Stimulated activated CD8-positive, alpha-beta memory T cell treated with anti-CD3 and anti-CD28 coated beads, Interleukin-2, amount 100 ng/mL, for 1 hour (primary cell): ENCODE measurements around the gene TRAFD1.

Source experiments
- DNase-seq, 2 donors: peaks; one replicate each; pipeline ENCODE4 v3.0.0-alpha.2; 2020; ENCODE audit warnings: low read depth in 2 of 2

The TRAFD1 gene

GRCh38 chr12:112116232-112117060 is 8.9 kb upstream of the TRAFD1 start:
- no peak for DNase-seq

DNA sequence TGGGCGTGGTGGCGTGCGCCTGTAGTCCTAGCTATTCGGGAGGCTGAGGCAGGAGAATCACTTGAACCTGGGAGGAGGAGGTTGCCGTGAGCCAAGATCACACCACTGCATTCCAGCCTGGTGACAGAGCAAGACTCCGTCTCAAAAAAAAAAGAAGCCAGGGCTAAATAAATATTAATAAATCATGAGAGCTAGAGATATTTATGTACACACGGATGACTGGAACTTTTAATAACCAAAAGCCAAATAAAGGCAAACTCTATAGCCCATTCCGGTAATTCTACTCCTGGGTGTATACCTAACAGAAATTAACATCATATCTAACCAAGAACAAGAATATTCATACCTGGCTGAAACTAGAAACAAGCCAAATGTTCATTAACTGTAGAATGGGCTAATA is 7.7 kb upstream of the TRAFD1 start:
- no peak for DNase-seq

- DNase-seq, result no peak
These were observed 3.4 kb upstream of the TRAFD1 start for GRCh38 chr12:112121780-112122565.

GRCh38 chr12:112122823-112123690 is 2.3 kb upstream of the TRAFD1 start:
- no peak for DNase-seq

DNA sequence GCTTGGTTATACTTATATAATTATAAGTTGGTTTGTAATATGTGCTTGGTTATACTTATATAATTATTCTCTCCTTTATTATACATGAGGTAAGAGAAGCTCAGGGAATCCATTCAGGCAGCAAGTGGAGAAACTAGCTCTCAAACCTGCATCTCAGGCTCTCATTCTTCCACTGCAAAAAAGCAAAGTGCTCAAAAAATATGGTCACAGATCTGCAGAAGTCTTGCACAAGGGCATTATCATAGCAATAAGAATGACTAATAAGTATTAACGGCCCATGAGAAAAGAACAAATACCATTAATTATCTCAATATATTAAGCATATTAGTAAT is 476 bp upstream of the TRAFD1 start:
- DNase-seq, result no peak

- no peak for DNase-seq
These were observed 659 bp downstream of the TRAFD1 start for GRCh38 chr12:112126000-112126438.

GRCh38 chr12:112126911-112127310 is 1.6 kb downstream of the TRAFD1 start:
- no peak for DNase-seq

- no peak for DNase-seq
These were observed 5.2 kb downstream of the TRAFD1 start for GRCh38 chr12:112130441-112130998.

DNA sequence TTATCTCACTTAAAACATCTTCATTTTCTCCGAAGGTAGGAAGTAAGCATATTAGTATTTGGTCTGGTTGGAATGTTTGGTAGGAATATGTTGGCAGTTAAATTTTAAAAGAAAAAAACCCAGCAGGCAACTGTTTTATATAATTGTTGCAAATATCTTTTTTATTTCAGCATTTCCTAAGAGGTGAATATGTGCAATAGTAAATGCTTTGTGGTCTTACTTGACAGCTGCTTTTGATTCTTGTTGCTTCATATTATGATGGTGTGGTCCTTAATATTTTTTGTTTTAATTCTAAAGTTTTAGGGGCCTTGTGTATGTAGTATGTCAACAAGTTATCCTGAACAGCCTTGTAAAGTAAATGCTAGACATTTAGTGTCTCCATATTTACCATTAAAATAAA is 6.3 kb downstream of the TRAFD1 start:
- DNase-seq, result no peak

DNA sequence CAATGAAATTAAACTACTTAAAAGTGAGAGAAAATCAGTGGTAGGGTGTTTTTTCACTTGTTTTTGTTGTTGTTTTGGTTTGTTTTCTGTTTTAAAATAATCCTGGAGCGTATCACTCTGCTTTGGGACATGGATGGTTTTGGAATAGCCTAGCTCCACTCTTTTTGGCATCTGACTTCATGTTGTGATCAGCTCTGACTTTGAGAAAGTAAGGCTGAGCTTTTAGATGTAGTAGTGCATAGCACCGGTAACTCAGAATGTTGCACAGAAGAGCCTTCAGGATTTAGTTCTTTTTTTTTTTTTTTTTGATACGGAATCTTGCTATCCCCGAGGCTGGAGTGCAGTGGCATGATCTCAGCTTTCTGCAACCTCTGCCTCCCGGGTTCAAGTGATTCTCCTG is 8.1 kb downstream of the TRAFD1 start:
- DNase-seq, result no peak

DNA sequence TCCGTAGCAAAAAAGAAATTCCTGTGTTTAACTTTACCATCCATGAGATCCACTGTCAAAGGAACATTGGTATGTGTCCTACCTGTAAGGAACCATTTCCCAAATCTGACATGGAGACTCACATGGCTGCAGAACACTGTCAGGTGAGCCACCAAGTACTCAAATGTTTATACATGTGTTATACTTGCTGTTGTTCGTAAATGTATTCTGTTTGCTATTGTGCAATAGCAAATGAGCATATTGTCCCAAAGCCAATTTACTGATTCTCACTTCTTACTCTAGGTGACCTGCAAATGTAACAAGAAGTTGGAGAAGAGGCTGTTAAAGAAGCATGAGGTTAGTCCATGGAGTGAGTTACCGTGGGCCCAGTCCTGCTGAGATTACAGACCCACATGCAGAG is 9.4 kb downstream of the TRAFD1 start:
- DNase-seq, result no peak

DNA sequence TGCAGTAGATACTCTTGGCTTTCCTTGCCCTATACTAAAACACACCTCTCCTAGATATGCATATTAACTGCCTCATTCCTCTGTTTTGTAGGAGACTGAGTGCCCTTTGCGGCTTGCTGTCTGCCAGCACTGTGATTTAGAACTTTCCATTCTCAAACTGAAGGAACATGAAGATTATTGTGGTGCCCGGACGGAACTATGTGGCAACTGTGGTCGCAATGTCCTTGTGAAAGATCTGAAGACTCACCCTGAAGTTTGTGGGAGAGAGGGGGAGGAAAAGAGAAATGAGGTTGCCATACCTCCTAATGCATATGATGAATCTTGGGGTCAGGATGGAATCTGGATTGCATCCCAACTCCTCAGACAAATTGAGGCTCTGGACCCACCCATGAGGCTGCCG is 15.4 kb downstream of the TRAFD1 start:
- DNase-seq, result no peak

DNA sequence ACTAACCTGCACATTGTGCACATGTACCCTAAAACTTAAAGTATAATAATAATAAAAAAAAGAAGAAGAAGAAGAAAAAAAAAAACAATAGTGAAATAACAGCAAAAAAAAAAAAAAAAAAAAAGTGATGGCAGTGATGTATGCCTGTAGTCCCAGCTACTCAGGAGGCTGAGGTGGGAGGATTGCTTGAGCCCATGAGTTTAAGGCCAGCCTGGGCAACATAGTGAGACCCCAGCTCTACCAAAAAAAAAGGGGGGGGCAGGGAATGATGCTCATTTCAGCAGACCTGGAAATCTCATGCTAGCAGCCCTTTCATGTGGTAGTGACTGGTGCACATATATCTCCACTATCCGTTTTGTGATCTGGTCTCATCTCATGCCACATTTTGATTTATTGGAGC is 20.8 kb downstream of the TRAFD1 start:
- no peak for DNase-seq

DNA sequence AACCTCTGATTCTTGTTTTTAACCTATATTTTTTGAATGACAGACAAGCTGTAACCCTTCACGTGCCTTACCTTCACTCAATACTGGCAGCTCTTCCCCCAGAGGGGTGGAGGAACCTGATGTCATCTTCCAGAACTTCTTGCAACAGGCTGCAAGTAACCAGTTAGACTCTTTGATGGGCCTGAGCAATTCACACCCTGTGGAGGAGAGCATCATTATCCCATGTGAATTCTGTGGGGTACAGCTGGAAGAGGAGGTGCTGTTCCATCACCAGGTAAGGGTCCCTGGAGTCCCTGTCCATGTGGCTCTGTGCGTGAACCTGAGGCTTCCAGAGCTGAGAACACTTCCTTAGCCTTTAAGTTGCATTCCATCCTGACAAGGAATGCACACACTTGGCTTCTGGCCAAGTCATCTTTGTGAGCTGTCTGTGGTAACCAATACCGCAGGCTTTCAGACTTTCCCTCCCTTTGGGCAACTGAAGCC is 22.7 kb downstream of the TRAFD1 start:
- no peak for DNase-seq

DNA sequence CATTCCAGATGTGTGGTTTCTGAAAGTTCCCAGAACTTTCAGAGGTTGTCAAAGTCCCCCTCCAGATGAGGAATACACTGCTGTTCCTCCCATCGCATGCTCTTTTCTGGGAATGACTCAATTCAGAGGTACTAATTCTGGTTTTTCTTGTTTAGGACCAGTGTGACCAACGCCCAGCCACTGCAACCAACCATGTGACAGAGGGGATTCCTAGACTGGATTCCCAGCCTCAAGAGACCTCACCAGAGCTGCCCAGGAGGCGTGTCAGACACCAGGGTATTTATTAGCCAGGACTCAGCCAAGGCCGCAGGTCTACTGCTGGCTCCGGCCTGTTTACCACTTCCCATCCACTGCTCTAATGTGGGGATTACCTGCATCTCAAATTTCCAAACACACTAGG is 24.2 kb downstream of the TRAFD1 start:
- no peak for DNase-seq

DNA sequence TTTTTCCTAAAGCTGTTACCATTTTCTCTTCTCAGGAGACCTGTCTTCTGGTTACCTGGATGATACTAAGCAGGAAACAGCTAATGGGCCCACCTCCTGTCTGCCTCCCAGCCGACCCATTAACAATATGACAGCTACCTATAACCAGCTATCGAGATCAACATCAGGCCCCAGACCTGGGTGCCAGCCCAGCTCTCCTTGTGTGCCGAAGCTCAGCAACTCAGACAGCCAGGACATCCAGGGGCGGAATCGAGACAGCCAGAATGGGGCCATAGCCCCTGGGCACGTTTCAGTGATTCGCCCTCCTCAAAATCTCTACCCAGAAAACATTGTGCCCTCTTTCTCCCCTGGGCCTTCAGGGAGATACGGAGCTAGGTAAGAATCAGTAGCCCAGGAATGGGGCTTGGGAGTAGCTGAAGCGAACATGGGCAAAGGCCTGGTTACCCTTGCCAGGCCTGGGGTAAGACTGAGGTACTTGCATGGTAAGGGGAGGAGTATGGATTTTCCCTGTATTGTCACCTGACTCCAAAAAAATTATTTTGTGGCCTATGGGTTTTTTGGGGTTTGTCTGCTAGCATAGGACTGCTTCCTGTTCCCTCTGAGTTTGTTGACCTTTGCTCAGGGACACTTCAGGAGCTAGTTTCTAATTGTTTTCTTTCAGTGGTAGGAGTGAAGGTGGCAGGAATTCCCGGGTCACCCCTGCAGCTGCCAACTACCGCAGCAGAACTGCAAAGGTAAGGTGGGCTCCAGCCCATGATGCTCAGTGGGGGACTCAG is 26.6 kb downstream of the TRAFD1 start:
- no peak for DNase-seq

DNA sequence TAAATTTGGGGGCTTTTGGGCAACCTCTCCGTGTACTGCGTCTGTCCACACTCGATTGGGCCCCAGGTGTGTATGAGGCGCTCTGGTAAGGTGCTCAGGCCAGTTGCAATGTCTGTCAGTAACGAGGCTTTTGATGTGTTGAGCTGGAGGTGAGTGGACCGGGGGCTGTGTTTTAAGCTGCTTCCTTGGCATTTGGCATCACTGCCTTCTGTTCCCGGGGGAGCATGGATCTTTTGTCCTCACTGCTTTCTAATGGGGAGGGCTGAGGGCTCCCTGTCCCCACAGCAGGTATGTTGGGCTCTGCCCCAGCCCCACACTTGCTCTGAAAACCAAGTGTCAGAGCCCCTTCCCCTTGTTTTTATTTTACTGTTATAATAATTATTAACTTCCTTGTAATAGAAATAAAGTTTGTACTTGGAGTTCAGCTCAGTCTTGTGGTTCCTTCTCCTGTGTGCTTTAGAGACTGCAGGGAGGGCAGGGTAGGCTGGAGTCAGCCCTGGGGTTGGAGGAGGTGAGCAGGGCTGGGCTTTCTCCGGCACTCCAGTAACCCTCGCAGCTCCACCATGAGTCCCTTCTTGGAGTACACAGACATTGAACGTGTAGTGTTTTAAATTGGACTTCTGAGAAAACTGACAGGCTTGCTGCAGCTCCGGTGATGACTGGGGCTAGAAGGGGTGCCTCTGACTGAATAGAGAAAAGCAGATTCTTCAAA is 28.0 kb downstream of the TRAFD1 start:
- no peak for DNase-seq

GRCh38 chr12:112153893-112154219 is 28.5 kb downstream of the TRAFD1 start:
- DNase-seq, result no peak

DNA sequence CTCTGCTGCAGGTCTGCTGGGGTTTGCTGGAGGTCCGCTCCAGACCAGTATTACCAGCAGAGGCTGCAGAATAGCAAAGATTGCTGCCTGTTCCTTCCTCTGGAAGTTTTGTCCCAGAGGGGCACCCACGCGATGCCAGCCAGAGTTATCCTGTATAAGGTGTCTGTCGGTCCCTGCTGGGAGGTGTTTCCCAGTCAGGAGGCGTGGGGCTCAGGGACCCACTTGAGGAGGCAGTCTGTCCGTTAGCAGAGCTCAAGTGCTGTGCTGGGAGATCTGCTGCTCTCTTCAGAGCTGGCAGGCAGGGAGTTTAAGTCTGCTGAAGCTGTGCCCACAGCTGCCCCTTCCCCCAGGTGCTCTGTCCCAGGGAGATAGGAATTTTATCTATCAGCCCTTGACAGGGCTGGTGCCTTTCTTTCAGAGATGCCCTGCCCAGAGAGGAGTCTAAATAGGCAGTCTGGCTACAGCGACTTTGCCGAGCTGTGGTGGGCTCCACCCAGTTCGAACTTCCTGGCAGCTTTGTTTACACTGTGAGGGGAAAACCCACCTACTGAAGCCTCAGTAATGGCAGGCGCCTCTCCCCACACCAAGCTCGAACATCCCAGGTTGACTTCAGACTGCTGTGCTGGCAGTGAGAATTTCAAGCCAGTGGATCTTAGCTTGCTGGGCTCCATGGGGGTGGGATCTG is 33.2 kb downstream of the TRAFD1 start:
- peak in 1 of 2 donors; percentile 15 for DNase-seq

- DNase-seq, result no peak
These were observed 33.8 kb downstream of the TRAFD1 start for GRCh38 chr12:112159146-112159541.
